HPDE6-E6E7 (cell line): Measurements from ENCODE around the gene PCDH19.
A peak's percentile ranks its signal among the peaks of the same experiment; 100 is the strongest.

Experiments
- DNase-seq: peaks from one replicate; pipeline ENCODE4 v3.0.0; 2011; ENCODE audit warnings: missing footprints; ENCODE audit errors: extremely low spot score

Gene PCDH19

GRCh38 chrX:100407147-100407783 lies 2.8 kb downstream of the PCDH19 start:
- no peak for DNase-seq

DNA sequence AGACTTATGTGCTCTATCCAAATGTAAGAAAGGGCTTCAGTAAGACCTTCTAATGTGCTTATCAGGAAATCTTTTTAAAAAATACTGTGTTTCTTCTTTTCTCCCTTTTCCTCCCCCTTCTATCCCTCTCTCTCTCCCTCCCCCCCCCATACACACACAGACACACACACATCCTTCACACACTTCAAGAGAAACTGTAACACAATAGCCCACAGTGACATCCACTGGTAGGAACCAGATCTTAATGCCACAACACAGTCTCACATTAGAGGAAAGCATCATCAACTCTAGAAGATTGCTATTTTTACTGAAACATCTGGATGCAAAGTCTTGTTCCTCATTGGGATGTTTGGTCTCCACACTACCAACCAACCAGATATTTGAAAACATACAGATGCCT lies 4.6 kb downstream of the PCDH19 start:
- DNase-seq: no peak

DNA sequence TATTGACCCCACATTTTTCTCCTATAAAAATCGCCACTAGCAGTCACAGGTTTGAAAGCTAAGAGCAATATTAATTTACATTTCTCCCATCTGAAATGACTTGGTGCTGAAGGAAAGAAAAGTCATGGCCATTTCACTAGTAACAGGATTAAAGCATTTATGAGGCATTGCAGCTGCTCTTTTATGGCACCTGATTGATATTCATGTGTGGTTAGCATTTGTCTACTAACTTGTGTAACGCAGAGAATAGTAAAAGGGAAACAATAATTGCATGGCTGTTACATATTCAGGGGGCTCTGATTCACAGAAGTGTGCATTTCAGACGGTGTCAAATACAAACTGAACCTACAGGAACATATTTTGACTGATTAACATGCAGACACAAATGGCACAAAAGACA lies 5.2 kb downstream of the PCDH19 start:
- DNase-seq: no peak

GRCh38 chrX:100395781-100396180 lies 14.3 kb downstream of the PCDH19 start:
- no peak for DNase-seq

DNA sequence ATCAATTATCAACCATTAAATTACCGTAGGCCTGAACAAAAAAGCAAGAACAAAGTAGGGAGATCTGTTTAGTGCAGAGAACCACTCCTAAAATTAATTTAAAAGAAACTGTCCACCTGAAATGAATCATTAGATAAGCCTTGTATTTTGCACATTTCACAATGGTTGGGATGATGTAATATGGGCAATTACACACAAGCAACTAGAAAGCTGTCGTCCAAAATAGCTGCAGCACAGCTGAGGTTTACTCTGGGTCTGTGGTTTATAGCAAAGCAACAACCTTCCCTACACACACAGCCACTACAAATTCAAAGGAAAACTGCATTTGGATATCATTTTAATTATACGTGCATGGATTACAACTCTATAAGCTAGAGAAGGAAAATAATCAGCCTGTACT lies 28.5 kb downstream of the PCDH19 start:
- no peak for DNase-seq

- peak; percentile 2 for DNase-seq
Measured at GRCh38 chrX:100379388-100379986, 30.6 kb downstream of the PCDH19 start.

GRCh38 chrX:100377826-100378225 lies 32.2 kb downstream of the PCDH19 start:
- DNase-seq: no peak

- no peak for DNase-seq
Measured at GRCh38 chrX:100376576-100376975, 33.5 kb downstream of the PCDH19 start.

DNA sequence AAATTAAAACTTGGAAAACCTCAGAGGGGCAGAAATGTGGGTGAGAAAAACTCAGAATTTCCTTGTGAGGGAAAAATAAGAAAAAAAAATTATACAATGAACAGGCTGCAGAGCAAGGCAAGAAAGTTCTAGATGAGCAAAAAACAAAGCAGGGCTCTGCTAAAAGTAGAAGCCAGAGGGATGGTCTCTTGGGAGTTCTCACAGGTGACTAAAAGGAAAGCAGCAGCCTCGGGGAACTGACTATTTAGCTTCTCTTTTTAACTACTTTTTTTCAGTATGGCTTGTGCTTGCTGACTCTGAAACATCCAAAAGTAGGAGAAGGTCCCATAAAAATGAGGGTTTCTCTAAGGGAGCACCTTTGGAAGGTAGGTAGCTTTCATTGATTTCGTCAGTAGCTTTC lies 36.4 kb downstream of the PCDH19 start:
- DNase-seq: no peak

GRCh38 chrX:100368167-100368566 lies 41.9 kb downstream of the PCDH19 start:
- peak; percentile 3 for DNase-seq

DNA sequence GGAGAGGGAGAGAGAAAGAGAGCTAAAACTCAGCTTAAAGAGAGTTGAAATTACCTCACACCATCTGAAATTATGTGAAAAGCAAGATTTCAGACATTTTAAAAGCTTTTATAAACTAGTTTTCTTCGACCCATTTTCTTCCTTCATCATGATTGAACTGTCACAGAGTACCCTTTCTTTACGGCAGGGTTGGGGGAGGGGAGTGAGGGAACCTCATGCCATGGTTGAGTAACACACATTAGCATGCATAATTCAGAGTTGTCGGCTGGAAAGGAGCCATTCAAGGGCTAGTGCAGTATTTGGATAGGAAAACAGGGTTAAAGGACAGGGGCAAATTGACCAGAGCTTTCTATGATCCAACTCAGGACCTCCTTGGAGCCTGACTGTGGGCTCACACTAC lies 46.2 kb downstream of the PCDH19 start:
- no peak for DNase-seq

DNA sequence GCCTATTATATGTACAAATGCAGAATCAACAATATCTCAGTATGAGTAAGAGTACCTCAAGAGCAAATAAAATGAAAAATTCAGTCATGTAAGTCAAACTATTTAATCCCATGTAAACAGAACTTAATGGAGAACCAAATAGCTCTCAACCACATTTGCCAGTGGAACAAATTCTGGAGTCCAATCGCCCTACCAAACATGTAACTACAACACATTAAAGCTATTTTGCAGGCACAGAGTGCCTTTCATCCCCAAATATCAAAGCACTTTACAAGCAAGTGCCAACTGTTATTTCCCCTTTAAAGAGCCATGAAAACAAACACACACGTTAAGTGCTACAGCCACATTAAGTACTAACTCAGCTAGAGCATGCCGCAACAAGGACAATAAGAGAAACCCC lies 51.3 kb downstream of the PCDH19 start:
- DNase-seq: no peak

- DNase-seq: no peak
Measured at GRCh38 chrX:100356351-100356896, 53.6 kb downstream of the PCDH19 start.

DNA sequence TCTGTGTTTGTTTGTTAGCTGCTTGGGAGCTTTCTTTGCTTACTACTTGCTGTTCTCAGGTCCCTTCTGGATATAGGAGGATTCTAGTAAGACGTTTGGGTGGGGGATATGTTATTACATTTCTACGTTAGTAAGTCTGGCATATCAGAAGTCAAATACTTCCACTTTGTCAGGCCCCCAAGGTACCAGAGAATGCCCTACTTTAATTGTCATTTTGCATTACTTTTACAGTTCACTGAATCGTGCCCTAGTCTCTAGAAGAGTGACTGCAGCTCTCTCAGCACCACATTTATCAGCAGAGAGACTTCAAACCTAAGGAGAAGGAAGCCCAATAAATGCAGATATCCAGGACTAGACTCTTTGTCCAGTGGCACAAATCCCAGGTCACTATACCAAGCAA lies 54.4 kb downstream of the PCDH19 start:
- no peak for DNase-seq

DNA sequence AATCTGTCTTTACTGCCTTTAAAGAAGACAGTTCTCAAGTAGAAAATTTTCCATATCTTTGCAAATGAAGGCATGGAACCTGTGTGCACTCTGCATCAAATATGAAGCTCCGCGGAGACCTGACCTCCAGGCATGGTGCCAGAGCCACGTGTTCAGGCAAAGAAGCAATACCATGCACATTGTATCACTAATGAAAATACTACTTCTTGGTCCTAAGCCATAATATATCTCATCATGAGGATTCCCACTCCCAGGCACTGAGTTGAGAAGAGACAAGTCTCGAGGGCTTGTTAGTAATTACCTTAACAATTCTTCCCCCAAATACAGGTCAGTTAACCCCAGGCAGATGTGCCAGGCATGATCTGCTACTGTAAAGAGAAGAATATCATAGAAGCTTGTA lies 56.7 kb downstream of the PCDH19 start:
- no peak for DNase-seq

GRCh38 chrX:100350704-100351489 lies 59.2 kb downstream of the PCDH19 start:
- no peak for DNase-seq

DNA sequence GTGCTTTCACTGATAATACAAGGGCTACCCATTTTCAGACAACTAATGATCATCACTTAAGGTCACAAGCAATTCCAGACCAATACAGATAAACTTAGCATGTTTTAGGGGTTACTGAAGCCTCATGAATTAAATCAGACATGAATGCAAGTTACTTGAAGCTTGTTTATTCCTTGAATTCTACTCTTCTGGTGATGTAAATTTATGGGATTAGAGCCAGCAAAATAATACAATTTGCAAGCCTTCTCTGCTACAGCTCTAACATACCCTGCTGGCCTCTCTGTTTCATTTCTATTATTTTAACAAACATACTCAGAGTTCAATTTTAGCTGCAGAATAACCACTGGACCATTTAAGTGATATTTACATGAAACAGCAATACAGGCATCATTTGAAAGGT lies 60.7 kb downstream of the PCDH19 start:
- DNase-seq: no peak

- no peak for DNase-seq
Measured at GRCh38 chrX:100341142-100341510, 68.9 kb downstream of the PCDH19 start.

- no peak for DNase-seq
Measured at GRCh38 chrX:100340491-100341141, 69.5 kb downstream of the PCDH19 start.

DNA sequence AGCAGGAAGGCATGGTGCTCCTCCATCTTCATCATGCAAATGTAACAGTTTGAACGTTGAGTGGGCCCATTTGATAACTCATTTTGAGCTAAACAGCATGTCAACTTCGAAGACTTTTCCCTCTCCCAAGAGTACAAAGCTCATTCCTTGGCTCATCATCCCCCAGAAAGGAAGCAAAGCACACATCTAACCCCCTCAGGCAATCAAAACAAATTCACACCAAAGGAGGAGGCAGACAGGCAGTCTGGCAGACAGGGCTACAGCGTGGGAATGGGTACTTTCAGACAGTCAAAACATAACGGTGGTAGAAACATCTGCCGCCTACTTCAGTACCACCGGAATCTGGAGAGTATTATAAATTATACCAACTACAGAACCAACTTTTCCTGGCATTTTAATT lies 81.7 kb downstream of the PCDH19 start:
- DNase-seq: no peak

GRCh38 chrX:100319716-100320115 lies 90.4 kb downstream of the PCDH19 start:
- no peak for DNase-seq

DNA sequence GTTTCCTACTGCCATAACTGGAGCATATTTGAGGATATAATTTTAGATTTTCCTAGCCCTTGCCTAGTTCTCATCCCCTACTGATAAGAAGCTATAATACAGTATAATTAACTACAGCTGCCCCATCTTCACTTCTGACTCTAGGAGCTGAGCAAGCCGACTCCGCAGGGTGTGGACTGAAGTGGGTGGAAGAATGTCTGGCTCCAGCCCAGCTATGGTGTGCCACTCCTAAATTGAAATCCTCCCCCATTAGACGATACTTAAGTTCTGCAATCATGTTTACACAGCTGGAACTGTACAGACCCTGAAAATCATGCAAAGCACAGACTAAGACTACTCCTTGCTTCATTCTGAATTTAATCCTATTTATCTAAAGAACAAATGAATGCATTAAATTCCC lies 93.1 kb downstream of the PCDH19 start:
- DNase-seq: no peak
